Measurements from ENCODE around the gene SORCS2.

The SORCS2 gene

DNA sequence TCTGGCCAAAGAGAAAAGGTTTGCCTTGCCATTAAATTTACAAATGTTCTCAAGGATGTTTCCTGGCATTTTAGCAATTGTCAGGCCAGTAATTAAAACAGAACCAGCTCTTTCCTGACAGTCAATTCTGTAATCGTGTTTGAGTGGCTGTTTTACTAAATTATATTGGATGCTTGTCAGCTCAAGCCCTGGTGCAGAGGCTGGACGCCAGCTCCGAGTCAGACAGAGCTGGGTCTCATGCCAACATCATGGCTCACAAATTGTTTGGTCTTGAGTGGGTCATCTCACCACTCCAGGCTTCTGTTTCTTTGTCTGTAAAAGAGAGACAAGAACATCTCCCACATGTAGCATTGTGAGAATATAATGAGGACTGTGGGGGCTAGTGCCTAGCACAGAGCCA, 432.7 kb downstream of the SORCS2 start:
- TF ChIP-seq, protein P1, sequence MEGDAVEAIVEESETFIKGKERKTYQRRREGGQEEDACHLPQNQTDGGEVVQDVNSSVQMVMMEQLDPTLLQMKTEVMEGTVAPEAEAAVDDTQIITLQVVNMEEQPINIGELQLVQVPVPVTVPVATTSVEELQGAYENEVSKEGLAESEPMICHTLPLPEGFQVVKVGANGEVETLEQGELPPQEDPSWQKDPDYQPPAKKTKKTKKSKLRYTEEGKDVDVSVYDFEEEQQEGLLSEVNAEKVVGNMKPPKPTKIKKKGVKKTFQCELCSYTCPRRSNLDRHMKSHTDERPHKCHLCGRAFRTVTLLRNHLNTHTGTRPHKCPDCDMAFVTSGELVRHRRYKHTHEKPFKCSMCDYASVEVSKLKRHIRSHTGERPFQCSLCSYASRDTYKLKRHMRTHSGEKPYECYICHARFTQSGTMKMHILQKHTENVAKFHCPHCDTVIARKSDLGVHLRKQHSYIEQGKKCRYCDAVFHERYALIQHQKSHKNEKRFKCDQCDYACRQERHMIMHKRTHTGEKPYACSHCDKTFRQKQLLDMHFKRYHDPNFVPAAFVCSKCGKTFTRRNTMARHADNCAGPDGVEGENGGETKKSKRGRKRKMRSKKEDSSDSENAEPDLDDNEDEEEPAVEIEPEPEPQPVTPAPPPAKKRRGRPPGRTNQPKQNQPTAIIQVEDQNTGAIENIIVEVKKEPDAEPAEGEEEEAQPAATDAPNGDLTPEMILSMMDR (conservative IDR thresholded peaks at IDR 0.05; ENCODE audit: low read length) = no peak
- peak; percentile 75 for DNase-seq (ENCODE audit: low read depth)
- no peak overlapping the region for H3K4me3 ChIP-seq (ENCODE audit: low read length)

DNA sequence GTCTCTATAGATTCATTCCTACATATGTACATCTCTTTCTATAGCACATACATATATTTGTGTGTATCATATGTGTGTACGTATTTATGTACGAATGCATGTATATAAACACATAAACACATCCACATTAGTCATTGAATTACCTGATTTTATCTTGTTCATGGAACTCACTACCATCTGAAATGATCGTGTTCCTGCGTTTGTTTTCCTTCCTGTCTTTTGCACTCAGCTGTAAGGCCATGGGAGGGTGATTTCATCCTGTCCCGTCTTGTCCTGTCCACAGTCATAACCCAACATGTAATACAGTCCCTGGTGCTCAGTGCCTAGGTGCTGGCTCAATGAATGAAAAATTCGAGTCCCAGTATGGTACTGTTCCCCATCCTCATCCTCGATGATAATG, 434.2 kb downstream of the SORCS2 start:
- H3K4me3 ChIP-seq (ENCODE audit: low read length) = no peak overlapping the region
- DNase-seq (ENCODE audit: low read depth) = no peak
- TF ChIP-seq, protein P1 (conservative IDR thresholded peaks at IDR 0.05; ENCODE audit: low read length) = no peak

DNA sequence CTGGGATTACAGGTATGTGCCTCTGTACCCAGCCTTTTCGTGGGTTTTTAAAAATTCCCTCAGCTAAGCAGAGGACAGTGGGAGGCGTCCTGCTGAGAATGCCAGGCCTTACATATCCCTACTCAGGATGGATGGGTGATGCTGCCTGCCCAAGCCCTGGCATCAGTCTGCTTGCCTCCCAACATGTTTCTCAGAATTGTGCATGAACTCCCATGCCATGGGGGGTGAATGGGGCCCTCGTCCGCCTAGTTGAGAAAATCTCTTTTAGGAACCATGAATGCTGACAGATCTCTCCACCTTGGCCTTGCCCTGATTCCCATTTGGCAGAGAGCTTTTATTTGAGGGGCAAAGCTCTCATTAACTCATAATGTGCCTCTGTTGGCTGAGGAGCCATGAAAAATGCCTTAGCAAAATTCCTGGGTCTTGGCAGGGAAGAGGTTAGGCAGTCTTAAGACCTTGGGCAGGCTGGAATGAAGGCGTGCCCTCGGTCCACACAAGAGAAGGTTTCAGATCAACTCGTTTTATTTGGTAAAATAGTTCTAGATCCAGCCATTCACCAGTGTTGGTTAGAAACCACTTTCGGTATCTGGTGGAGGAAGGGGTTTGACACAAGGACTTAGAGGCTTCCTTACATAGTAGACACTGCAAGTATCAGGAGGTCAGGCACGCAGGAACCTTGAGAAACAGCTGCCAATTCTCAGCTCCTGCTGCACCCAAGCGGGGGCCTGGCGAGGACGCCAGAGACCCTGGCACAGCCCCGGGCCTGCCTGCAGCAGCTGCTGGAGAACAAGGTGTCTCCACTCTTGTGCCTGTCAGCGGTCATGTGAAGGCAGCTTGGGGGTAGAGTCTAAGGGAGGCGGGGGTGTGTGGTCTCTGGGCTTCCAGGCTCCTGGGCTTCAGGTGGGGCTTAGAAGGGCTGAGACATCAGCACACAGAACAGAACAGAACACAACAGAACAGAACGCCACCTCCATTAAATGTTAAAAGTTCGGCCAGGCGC, 435.2 kb downstream of the SORCS2 start:
- TF ChIP-seq, protein P1 (conservative IDR thresholded peaks at IDR 0.05; ENCODE audit: low read length) = no peak
- no peak overlapping the region for H3K4me3 ChIP-seq (ENCODE audit: low read length)
- DNase-seq (ENCODE audit: low read depth) = no peak

DNA sequence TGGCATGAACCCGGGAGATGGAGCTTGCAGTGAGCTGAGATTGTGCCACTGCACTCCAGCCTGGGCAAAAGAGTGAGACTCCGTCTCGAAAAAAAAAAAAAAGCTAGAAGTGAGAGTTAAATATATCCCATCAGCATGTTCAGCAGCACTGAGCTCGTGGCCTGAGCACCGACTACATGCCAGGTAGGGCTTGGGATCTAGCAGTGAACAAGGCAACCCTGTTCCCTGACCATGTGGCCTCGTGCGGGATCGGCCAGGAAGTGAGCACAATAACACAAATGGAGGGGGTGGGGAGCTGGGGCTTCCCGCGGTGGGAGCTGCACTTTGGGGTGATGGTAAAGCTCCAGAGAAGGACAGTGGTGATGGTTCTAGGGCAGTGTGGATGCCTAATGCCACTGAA, 436.1 kb downstream of the SORCS2 start:
- TF ChIP-seq, protein P1 (conservative IDR thresholded peaks at IDR 0.05; ENCODE audit: low read length) = no peak
- DNase-seq (ENCODE audit: low read depth) = no peak
- H3K4me3 ChIP-seq (ENCODE audit: low read length) = no peak overlapping the region

DNA sequence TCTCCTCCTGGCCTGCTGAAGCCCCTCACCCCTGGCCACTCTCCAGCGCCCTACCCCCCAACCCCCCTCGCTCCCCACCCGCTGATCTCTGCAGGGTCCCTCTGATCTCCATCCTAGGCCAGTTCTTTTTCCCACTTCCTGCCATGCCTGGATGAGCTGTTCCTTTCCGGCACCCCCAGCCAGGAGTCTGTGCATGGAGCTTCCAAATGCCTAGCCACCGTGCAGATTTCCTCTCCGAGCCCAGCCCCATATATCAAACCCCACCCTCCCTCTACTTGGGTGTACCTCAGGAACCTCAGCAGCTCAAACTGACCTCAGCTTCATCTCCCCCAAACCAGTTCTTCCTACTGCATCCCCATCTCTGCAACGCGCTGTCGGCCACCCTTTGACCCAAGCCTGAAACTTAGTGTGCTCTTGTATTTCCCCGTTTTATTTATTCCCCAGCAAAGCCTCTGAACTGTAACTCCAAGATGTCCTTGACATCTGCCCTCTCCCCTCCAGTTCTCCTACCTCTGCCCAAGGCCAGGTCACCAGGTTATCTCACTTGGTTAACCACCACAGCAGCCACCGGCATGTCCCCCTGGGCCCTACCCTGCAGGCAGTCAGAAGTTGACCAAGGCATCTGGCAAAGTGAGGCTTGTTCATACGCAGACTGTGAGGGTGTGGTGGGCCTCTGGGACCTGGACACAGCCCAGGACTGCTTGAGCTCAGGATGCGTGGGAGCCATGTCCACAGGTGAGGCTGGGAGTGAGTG, 437.3 kb downstream of the SORCS2 start:
- H3K4me3 ChIP-seq (ENCODE audit: low read length) = no peak overlapping the region
- TF ChIP-seq, protein P1 (conservative IDR thresholded peaks at IDR 0.05; ENCODE audit: low read length) = no peak
- no peak for DNase-seq (ENCODE audit: low read depth)

DNA sequence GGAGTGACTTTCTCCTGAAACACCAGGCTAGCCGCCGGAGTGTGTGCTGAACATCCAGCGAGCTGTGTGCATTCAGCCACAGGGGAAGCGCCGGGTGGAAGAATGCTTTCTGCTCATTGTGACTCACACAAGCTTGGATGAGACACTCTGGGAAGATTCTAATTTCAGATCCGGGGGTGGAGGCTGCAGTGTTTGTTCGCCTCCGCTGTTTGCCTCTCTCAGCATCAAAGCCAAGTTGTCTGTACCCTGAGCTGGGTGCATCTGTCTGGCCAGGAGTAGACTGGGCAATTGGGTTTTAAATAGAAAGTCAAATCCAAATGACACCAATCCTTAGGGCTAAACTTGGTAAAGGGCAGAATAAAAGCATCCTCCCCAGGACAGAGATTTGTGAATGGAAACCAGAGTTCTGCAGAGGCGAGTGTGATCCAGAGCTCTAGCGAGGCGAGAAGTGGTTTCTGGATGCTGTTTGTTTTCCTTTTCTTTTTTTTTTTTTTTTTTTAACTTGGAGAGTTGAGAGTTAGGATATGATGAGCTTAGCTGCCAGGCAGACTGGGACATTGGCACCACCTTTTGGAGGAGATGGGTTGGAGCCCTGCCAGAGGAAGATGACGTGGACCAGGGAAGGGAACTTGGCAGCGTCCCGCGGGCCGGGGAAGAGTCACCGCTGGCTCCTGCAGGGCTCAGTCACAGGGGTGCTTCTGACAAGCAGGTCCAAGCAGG, 438.4 kb downstream of the SORCS2 start:
- TF ChIP-seq, protein P1 (conservative IDR thresholded peaks at IDR 0.05; ENCODE audit: low read length) = no peak
- peak; percentile 82 for DNase-seq (ENCODE audit: low read depth)
- H3K4me3 ChIP-seq (ENCODE audit: low read length) = peak overlapping the region; percentile 36

Measured in AG10803 (cell line).